Caki2 (cell line): ENCODE measurements around the gene SSBP3. TPM values are rescaled to one million over a fixed set of nuclear protein-coding genes. Genes with fewer than 3 reads are reported as not detected.
"Not testable (repeated sequence)": the region's sequence is repeated elsewhere in the genome, so short reads cannot be mapped to it uniquely, and the experiment has no call there.

ENCODE experiments used
- DNase-seq: peaks from one replicate; pipeline ENCODE4 v3.0.0-alpha.2; 2015; ENCODE audit warnings: low read depth
- in situ Hi-C: cut with HindIII; loops from 2 replicates; pipeline ENCODE4 v1.10.0; 2016; ENCODE audit warnings: low sequenced_read_pairs, low pct_unique_long_range_greater_than_20kb, mixed read lengths
- total RNA-seq: library from RNA; depleted of rRNA; stranded (reverse); fragments of >200 nt; shearing (Covaris generic); gene quantifications from 2 replicates; pipeline ENCODE4 v1.2.3, GENCODE V29; 2014; ENCODE audit warnings: low replicate concordance

The SSBP3 gene
- total RNA-seq, 1 experiment from 2014 or later = 14.4 TPM

DNA sequence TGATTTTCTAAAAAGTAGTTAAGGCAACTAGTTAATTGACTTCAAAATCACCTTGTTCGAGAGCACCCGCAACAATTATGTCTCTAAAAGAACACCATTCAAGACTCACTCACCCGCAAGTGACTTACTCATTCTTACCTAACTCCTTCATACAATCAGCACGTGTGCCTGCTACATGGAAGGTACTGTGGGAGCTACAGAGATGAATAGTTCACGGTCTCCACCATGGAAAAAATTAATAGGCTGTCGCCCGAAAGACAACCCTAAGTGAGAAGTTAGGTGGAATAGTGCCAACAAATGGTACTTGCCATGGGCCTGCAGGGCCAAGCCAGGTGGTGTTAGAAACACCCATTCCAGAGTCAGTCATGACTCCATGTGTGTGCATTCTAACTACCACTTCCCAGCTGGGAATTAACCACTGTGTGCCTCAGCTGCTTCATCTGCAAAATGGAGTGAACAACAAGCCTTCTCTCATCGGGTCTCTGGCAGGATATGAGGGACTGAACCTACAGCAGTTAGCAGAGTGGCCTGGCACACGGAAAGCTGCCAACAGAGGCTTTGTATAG, 7.1 kb downstream of the SSBP3 start:
- in situ Hi-C loops = no loop called here
- DNase-seq = no peak

- in situ Hi-C loops = no loop called here
Measured at GRCh38 chr1:54397980-54398379, 8.2 kb downstream of the SSBP3 start.

GRCh38 chr1:54397090-54397591, 9.1 kb downstream of the SSBP3 start:
- in situ Hi-C loops = no loop called here
- DNase-seq = no peak

More at GRCh38 chr1:54397980-54398379, 8.2 kb downstream of the SSBP3 start:
- DNase-seq = no peak

DNA sequence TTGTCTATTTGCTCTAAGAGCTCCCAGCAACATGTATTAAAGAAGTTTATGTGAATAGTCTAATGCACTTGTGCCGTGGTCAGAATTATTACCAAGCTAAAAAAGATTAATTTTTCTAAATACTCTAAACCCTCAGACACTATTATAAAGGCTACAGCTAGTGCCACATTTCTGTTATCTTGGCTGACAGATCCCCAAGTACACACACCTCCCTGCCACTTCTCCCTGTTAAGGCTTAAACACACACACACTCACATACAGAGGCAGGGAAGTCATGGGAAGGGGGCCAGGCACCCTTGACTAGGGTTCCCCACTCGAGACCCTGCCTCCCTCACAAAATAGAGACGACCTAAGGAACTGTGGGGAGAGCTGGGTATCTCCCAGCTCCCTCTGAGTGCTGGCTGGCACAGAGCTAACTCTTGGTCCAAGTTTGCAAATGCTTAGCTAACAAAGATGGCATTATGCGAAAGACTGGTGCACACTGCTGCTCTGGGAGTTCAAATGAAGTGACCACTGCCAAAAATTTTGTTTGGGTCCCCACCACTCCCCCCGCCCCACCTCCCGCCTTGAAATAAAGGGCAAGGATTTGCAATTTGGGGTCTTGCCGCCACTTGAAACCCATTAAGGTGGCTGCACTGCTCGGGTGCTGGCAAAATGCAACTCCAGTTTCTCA, 9.8 kb downstream of the SSBP3 start:
- in situ Hi-C loops = no loop called here
- DNase-seq = no peak

DNA sequence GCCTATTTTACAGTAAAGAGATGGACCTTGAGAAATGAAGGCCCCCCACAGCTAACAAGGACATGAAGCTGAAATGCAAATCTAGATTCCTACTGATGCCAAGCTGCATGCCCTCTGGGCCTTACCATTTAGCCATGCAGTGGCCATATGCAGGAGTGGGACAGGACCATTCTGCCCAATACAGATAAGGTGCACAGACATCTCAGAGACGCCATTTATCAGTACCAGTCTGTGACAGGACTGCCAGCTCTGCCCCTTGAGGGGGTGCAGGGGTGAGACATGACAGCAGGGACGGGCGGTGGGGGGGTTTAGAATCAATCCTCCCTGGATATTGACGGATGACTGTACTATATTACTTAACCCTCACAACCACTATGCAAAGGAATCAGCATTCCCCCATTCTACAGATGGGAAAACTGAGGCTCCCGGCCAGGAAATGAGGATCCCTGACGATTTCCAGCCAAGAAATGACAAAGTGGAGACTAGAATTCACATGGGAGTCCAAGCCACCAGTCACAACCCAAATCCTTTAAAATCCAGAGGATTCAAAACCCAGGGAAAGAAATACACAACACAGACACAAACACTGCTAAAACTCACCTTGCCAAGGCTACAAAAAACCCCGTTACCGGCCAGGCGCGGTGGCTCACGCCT, 10.8 kb downstream of the SSBP3 start:
- DNase-seq = no peak
- in situ Hi-C loops = no loop called here

DNA sequence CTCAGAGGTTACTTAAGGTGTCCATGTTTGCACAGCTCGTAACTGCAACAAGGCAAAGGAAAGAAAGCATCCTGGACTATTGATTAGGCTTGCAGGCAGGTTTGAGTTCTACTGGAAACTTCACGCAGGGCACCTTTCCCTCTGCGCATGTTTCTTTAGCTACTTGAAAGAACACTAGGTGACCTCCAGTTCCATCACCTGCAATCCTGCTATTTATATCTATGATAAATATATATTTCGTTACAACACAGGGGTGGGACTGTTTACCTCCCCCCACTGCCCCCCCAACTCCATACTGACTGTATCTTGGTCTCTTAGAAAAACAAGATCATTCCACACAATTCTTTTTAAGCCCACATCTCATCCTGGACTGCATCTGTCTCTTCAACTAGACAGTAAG, 12.1 kb downstream of the SSBP3 start:
- in situ Hi-C loops = no loop called here
- no peak for DNase-seq

GRCh38 chr1:54392401-54392800, 13.8 kb downstream of the SSBP3 start:
- DNase-seq = no peak
- in situ Hi-C loops = no loop called here

DNA sequence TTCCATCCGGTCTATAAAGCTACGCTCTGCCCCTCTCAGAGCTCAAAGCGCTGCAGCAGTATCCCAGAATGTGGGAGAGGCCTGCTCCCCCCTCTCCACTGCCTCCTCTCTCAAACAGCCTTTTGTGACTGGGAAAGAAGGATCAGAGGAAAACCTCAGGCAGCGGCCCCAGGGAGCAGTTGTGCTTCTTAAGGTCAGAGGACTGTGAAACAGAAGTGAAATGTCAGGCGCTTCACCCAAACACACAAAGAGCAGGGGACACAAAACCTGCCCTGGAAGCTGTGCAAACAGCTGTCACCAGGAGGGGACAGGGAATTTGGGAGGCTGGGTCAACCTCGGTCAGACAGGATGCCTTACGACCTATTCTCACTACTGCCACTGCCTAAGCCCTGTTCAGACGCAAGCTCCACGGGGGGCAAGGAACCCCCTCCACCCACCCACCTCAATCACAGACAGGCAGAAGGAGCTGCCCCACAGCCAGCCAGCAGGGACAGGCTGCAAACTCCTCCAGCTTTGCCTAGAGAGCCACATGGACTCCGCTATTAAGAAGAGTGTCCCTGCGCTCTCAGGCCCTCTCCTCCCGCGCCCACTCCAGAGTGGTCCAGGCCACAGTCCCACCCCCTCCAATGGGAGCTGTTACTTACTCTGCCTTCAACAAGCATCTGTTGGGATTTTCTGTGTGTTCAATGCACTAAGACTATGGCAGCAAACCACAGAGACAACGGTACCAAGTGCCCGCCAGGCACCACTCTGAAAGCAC, 14.6 kb downstream of the SSBP3 start:
- in situ Hi-C loops = no loop called here

GRCh38 chr1:54390655-54391054, 15.5 kb downstream of the SSBP3 start:
- in situ Hi-C loops = no loop called here
- DNase-seq = no peak

More for the DNA sequence above, 14.6 kb downstream of the SSBP3 start:
- DNase-seq = no peak

GRCh38 chr1:54389608-54390007, 16.6 kb downstream of the SSBP3 start:
- in situ Hi-C loops = not testable (repeated sequence)

GRCh38 chr1:54387419-54387818, 18.8 kb downstream of the SSBP3 start:
- in situ Hi-C loops = no loop called here

More at GRCh38 chr1:54389608-54390007, 16.6 kb downstream of the SSBP3 start:
- not testable (repeated sequence) for DNase-seq

GRCh38 chr1:54385727-54386022, 20.5 kb downstream of the SSBP3 start:
- no peak for DNase-seq
- in situ Hi-C loops = no loop called here

More at GRCh38 chr1:54387419-54387818, 18.8 kb downstream of the SSBP3 start:
- DNase-seq = no peak

DNA sequence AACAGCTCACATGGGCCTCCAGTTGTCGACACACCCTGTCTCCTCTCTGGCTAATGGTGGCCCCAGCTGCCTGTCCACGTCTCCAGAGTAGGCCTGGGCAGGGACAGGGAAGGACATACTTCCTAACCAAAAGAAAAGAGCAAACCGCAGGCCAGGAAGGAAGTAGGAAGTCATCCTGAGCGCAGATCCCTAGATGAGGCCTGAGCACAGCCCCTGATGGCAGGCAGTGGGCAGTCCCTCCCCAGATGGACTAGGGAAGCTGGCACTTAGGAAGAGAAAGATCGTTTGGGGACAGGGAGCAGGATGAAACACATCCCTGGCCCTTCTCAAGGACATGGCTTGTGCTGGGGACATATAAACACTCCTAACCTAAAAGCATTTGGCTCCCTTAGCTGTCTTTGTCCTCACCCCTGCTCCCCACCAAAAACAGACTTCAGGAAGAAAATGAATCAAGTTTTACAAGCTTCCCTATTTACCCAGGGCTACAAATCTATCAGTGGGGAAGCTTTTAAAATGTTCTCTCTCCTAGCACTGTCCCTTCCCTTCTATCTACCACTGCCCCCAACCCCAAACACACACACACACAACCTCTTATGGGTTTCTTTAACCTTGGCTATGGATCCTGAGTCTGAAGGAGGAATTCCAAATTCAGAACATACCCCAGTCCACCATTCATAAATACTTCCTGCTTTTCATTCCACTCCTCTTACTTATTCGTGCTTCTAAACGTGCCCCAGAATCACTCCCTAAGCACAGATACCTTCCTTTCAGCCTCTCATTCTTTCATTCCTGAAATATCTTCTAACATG, 21.1 kb downstream of the SSBP3 start:
- DNase-seq = no peak
- in situ Hi-C loops = no loop called here

- in situ Hi-C loops = no loop called here
- no peak for DNase-seq
Measured at GRCh38 chr1:54384471-54384870, 21.7 kb downstream of the SSBP3 start.

DNA sequence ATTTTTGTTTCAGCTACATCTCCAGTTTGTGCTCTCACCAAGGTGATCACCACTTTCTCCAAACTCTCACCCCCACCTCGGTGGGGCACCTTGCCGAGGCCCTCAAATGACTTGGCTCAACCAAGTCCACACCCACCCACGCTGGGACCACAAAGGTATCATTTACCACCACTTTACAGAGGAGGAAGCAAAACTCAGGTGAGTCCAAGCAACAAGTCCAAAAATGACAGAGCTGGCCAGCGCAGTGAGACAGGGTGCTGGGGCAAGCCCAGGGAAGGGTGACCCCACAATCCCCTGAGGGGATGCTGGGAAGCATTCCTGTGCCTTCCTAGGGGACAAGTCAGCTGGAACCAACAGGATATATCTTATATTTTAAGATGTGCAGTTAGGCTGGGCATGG, 24.7 kb downstream of the SSBP3 start:
- DNase-seq = no peak
- in situ Hi-C loops = no loop called here

DNA sequence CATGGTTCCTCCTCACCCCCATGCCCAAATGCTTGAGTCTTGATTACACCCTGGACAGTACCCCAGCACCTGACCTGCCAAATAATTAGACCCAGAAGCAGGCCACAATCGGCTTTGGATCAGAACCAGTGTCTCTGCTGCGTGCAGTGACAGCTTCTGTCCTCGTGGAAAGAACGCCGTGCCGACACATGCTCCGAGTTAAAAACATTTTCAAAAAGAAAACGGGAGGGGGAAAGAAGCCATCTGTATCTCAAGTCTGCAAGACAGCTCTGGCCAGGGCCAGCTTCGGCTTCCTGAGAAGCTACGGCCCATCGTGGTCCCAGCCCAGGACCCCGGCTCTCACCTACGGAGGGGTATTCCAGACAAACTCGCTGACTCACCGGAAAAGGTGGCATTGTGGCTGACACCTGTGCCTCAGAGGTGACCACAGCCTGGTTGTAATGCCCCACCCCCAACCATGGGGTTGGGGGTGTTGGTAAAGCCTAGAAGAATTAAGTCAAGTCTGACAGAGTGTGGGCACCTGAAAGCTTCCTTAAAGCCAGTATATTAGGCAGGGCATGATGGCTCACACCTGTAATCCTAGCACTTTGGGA, 25.8 kb downstream of the SSBP3 start:
- DNase-seq = no peak
- in situ Hi-C loops = no loop called here

DNA sequence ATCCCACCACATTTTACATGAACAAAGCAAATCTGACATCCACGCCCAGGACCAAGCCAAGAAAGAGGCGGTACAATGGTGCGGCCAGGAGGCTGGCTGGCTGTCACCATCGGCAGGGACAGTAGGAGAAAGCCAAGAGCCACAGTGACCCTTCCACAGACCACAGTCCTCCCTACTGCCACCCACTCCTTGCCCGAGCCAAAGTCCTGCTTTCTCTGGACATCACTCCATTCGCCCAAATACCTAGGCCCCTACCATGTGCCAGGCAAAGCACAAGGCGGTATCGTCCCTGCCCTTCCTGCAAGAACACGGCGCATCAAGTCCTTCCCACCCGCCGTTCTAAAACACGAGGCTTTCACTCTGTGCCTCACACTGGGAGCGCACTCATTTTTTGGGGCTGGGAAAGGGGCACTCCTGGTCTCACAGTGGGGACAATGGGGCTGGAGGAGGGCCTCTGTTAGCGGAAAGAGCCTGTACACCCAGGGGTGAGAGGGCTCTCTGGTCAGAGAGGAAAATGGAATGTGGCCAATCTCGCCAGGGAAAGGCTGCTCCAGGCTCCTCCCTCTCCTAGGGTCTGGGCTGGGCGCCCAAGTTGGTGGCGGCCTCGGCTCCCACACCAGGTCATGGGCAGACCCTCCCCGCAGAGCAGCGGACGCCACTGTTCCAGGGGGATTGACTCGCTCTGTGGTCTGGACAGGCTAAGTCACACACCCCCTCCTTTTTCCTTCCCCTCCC, 26.5 kb downstream of the SSBP3 start:
- in situ Hi-C loops = no loop called here
- no peak for DNase-seq
